Left ventricle myocardium inferior (tissue), 1 donor: ENCODE results near the gene PEA15. TPM values are rescaled to one million over a fixed set of nuclear protein-coding genes. Genes with fewer than 3 reads are reported as not detected.

ENCODE experiments used
- DNase-seq: peaks from one replicate; pipeline ENCODE4 v3.0.0-alpha.2; 2020
- H3K27ac ChIP-seq: fragments of 200-600 bp; replicated peaks from 2 replicates; pipeline ENCODE4 v1.8.0; 2021
- H3K27me3 ChIP-seq: fragments of 200-600 bp; 2 replicates; pipeline ENCODE4 v1.8.0; 2021; ENCODE audit warnings: low read depth
- H3K36me3 ChIP-seq: fragments of 200-600 bp; 2 replicates; pipeline ENCODE4 v1.8.0; 2021
- H3K4me1 ChIP-seq: fragments of 200-600 bp; 2 replicates; pipeline ENCODE4 v1.8.0; 2021
- H3K4me3 ChIP-seq: fragments of 200-600 bp; 2 replicates; pipeline ENCODE4 v1.8.0; 2021; ENCODE audit warnings: mild to moderate bottlenecking, moderate library complexity
- H3K9me3 ChIP-seq: fragments of 200-600 bp; replicated peaks from 2 replicates; pipeline ENCODE4 v1.8.0; 2021
- intact Hi-C: fragments of 100-400 bp; cut with micrococcal nuclease; formaldehyde crosslinking; loops from one replicate; pipeline ENCODE4 v1.11.0; 2022
- total RNA-seq: library from RNA; stranded (reverse); fragmentation: NEBNext Ultra II Directional; extraction: Animal tissue kit (Norgen Biotek cat#: 25700); gene quantifications from one replicate; pipeline ENCODE4 v1.2.1, GENCODE V29; 2021
- TF ChIP-seq, protein P1 (sequence below): fragments of 200-600 bp; IDR thresholded peaks from 2 replicates; pipeline ENCODE4 v1.8.0; 2021; ENCODE audit warnings: antibody characterized with exemption, mild to moderate bottlenecking, borderline replicate concordance
- donor health status: DM: no; HTN: yes; CAD: no; lungs with severe emphysema.

PEA15 gene
- total RNA-seq, 1 donor from 2014 or later: 280 TPM

DNA sequence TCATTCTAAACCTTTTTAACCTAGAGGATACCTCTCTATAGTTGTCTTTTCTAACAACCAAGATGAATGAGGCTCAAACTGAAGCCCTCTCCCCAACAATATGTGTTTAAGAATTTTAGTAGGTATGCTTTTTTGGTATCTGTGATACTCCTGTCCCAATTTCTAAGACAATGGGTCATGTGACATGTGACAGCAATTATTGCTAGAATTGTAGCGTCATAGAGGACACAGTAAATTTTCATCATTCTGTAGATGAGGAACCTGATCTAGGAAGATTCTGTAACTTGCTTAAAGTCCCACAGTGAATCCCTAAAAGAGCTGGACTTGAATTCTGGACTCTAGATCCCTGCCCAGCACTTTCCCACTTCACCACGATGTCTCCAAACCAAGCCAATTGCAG is 26.5 kb upstream of the PEA15 start:
- Histone ChIP-seq H3K27me3 (peaks cover 6% of the 10 kb centered on the region), H3K27ac (no peak overlapping the region), H3K4me1 (no peaks in the 10 kb centered on the region), H3K9me3 (no peaks in the 10 kb centered on the region), H3K4me3 (no peak overlapping the region), H3K36me3 (no peaks in the 10 kb centered on the region)
- TF ChIP-seq, protein P1, sequence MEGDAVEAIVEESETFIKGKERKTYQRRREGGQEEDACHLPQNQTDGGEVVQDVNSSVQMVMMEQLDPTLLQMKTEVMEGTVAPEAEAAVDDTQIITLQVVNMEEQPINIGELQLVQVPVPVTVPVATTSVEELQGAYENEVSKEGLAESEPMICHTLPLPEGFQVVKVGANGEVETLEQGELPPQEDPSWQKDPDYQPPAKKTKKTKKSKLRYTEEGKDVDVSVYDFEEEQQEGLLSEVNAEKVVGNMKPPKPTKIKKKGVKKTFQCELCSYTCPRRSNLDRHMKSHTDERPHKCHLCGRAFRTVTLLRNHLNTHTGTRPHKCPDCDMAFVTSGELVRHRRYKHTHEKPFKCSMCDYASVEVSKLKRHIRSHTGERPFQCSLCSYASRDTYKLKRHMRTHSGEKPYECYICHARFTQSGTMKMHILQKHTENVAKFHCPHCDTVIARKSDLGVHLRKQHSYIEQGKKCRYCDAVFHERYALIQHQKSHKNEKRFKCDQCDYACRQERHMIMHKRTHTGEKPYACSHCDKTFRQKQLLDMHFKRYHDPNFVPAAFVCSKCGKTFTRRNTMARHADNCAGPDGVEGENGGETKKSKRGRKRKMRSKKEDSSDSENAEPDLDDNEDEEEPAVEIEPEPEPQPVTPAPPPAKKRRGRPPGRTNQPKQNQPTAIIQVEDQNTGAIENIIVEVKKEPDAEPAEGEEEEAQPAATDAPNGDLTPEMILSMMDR: no peak
- intact Hi-C loops: no loop called here
- no peak for DNase-seq

DNA sequence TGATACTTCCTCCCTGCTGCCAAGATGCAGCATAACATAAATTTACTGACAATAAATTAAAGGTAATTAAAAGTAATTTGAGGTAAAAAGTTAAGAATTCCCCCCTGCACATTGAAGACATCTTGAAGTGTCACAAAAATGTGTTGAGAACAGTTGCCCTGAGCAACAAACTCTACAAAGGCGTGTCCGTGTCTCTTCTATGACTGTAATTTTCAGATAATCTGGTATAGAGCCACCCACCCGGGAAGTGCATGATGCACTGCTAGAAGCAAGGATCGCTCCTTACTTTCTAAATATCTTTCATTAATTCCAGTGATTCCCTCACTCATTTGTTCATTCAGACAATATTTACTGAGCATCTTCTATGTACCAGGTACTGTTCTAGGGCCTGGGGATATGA is 25.8 kb upstream of the PEA15 start:
- no peaks in the 10 kb centered on the region for H3K36me3 ChIP-seq
- H3K4me1 ChIP-seq: no peaks in the 10 kb centered on the region
- H3K27ac ChIP-seq: no peak overlapping the region
- intact Hi-C loops: no loop called here
- H3K27me3 ChIP-seq: peaks cover 6% of the 10 kb centered on the region
- DNase-seq: no peak
- no peak overlapping the region for H3K4me3 ChIP-seq
- TF ChIP-seq, protein P1: no peak
- no peaks in the 10 kb centered on the region for H3K9me3 ChIP-seq

DNA sequence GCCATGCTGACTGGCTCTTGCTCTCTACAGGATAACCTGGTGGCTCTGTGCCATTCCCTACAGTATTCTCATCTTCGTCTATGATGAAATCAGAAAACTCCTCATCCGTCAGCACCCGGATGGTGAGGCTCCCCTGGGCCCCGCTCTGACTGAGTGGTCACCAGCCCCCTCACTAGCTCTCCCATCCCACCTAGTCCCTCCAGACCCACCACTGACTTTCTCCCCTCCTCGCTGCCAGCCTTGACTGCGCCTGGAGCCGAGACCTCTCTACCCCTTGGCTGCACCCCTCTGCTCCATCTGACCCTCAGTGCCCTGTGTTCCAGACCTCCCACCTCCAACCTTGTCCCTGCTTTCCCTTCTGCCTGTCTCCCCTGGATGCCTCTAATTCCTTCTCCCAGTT is 18.9 kb upstream of the PEA15 start:
- TF ChIP-seq, protein P1: no peak
- intact Hi-C loops: no loop called here
- no peak overlapping the region for H3K27ac ChIP-seq
- peaks cover 23% of the 10 kb centered on the region for H3K4me1 ChIP-seq
- no peak overlapping the region for H3K4me3 ChIP-seq
- DNase-seq: no peak
- no peaks in the 10 kb centered on the region for H3K36me3 ChIP-seq
- H3K27me3 ChIP-seq: no peaks in the 10 kb centered on the region
- H3K9me3 ChIP-seq: no peaks in the 10 kb centered on the region

DNA sequence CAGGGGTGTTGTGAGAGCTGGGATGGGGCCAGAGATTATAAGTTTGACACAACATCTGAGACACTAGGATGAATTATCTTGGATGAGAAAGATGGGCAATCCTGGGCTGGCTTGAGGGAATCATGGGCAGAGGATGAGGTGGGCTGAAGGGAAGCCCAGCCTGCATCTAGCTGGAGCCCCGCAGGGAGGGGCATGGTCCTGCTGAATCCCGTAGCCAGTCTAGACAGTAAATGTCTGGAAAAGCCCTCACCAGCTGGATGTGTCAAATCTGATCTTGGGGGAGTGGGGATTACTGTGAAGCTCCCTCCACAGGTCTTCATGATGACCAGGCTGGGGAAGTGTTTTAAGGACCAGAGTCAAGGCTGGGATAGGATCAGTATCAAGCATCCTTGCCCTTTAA is 18.5 kb upstream of the PEA15 start:
- Histone ChIP-seq H3K4me1 (peaks cover 27% of the 10 kb centered on the region), H3K27me3 (no peaks in the 10 kb centered on the region), H3K4me3 (no peak overlapping the region), H3K9me3 (no peaks in the 10 kb centered on the region), H3K27ac (no peak overlapping the region), H3K36me3 (no peaks in the 10 kb centered on the region)
- TF ChIP-seq, protein P1: no peak
- DNase-seq: no peak
- intact Hi-C loops: no loop called here

DNA sequence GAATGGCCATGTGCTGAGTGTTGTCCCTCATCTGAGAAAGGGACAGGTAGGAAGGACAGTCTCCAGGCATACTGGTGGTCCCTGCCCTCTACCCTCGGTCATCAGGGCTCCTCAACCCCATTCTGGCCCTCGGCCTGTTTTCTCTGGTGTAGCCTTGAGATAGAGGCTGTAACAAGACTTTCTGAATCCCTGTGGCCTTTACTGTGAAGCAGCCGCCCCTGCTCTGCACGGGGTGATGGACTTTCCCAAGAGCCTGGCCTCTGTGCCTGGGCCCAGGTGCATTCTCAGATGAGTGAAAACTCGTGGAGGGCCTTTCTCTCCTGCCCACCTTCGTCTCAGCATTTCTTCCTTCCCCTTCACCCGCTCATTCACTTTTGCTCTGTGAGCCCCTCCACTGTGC is 17.8 kb upstream of the PEA15 start:
- no peak overlapping the region for H3K27ac ChIP-seq
- H3K36me3 ChIP-seq: no peaks in the 10 kb centered on the region
- H3K27me3 ChIP-seq: no peaks in the 10 kb centered on the region

More for the DNA sequence above, 17.8 kb upstream of the PEA15 start:
- DNase-seq: no peak
- TF ChIP-seq, protein P1: no peak
- Histone ChIP-seq H3K9me3 (no peaks in the 10 kb centered on the region), H3K4me1 (peaks cover 30% of the 10 kb centered on the region), H3K4me3 (no peak overlapping the region)
- intact Hi-C loops: no loop called here
